SK-N-MC (cell line): ENCODE results near the gene SLC43A2.

Source experiments
- EZH2 ChIP-seq: fragments of 200-600 bp; sonication (generic); IDR thresholded peaks from one replicate; pipeline ENCODE4 v1.6.1; 2017; ENCODE audit warnings: antibody characterized with exemption
- FOXP2 ChIP-seq: optimal IDR thresholded peaks from 2 replicates; pipeline ENCODE3; 2011; ENCODE audit warnings: mild to moderate bottlenecking, moderate library complexity; ENCODE audit not compliant: insufficient read depth; ENCODE audit errors: extremely low read length, control extremely low read depth
- POLR2AphosphoS5 ChIP-seq: IDR thresholded peaks from 2 replicates; pipeline ENCODE4 v1.6.1; 2012; ENCODE audit warnings: mild to moderate bottlenecking, low read depth, low read length, borderline replicate concordance

GRCh38 chr17:1640329-1641064 is 11.9 kb upstream of the SLC43A2 start:
- TF ChIP-seq POLR2AphosphoS5 (no peak), EZH2 (no peak), FOXP2 (no peak)
